IPS DF 6.9 (cell line): ENCODE measurements around the gene CSNK1D.
"Not testable (repeated sequence)": the region's sequence is repeated elsewhere in the genome, so short reads cannot be mapped to it uniquely, and the experiment has no call there.

Source experiments
- DNase-seq: peaks from one replicate; pipeline ENCODE4 v3.0.0-alpha.2; 2013; ENCODE audit warnings: low read depth, low spot score
- H3K27ac ChIP-seq: one replicate; pipeline ENCODE4 v1.5.1; 2013; ENCODE audit warnings: low read length, control low read depth
- H3K27me3 ChIP-seq: 2 replicates; pipeline ENCODE4 v1.6.1; 2013; ENCODE audit warnings: mild to moderate bottlenecking, low read length; ENCODE audit not compliant: control insufficient read depth, insufficient read depth
- H3K36me3 ChIP-seq: 2 replicates; pipeline ENCODE4 v1.6.1; 2013; ENCODE audit warnings: low read length; ENCODE audit not compliant: control insufficient read depth, insufficient read depth
- H3K4me1 ChIP-seq: 2 replicates; pipeline ENCODE4 v1.6.1; 2013; ENCODE audit warnings: low read length; ENCODE audit not compliant: control insufficient read depth, insufficient read depth
- H3K4me3 ChIP-seq: 2 replicates; pipeline ENCODE4 v1.5.1; 2013; ENCODE audit warnings: mild to moderate bottlenecking, low read length
- H3K9me3 ChIP-seq: 2 replicates; pipeline ENCODE4 v1.6.1; 2013; ENCODE audit warnings: low read length, inconsistent platforms; ENCODE audit not compliant: control insufficient read depth, insufficient read depth
- WGBS: extraction: QIAGEN DNeasy Blood & Tissue Kit; methylation state at CpG from one replicate; pipeline ENCODE4 v1.1.7; 2013; ENCODE audit warnings: mixed read lengths, missing lambda C conversion rate; ENCODE audit not compliant: insufficient read length, insufficient coverage; 5-methylcytosine and 5-hydroxymethylcytosine counted together

CSNK1D gene

GRCh38 chr17:82257473-82257872 lies 16.0 kb downstream of the CSNK1D start:
- Histone ChIP-seq H3K27ac (no peak overlapping the region), H3K4me3 (no peak overlapping the region), H3K9me3 (no peaks in the 10 kb centered on the region), H3K36me3 (peaks cover 46% of the 10 kb centered on the region), H3K27me3 (no peaks in the 10 kb centered on the region), H3K4me1 (no peaks in the 10 kb centered on the region)
- no CpG with 5 or more reads among the region's 10 CpGs for WGBS
- no peak for DNase-seq

- Histone ChIP-seq H3K36me3 (peaks cover 46% of the 10 kb centered on the region), H3K9me3 (no peaks in the 10 kb centered on the region), H3K27ac (no peak overlapping the region), H3K4me1 (no peaks in the 10 kb centered on the region), H3K4me3 (no peak overlapping the region), H3K27me3 (no peaks in the 10 kb centered on the region)
- no CpG with 5 or more reads among the region's 14 CpGs for WGBS
- no peak for DNase-seq
These were observed 17.1 kb downstream of the CSNK1D start for GRCh38 chr17:82256242-82256885.

- H3K9me3 ChIP-seq: no peaks in the 10 kb centered on the region
- no CpG with 5 or more reads among the region's 15 CpGs for WGBS
- H3K27me3 ChIP-seq: no peaks in the 10 kb centered on the region
- no peak for DNase-seq
- H3K27ac ChIP-seq: no peak overlapping the region
- peaks cover 47% of the 10 kb centered on the region for H3K36me3 ChIP-seq
- H3K4me3 ChIP-seq: no peak overlapping the region
- no peaks in the 10 kb centered on the region for H3K4me1 ChIP-seq
These were observed 18.0 kb downstream of the CSNK1D start for GRCh38 chr17:82255402-82255972.

GRCh38 chr17:82254746-82255145 lies 18.8 kb downstream of the CSNK1D start:
- H3K36me3 ChIP-seq: peaks cover 47% of the 10 kb centered on the region
- H3K4me1 ChIP-seq, H3K27ac ChIP-seq, DNase-seq, H3K4me3 ChIP-seq, H3K27me3 ChIP-seq, H3K9me3 ChIP-seq: not testable (repeated sequence)
- WGBS: no CpG with 5 or more reads among the region's 33 CpGs

GRCh38 chr17:82254096-82254495 lies 19.4 kb downstream of the CSNK1D start:
- H3K4me1 ChIP-seq, H3K9me3 ChIP-seq, DNase-seq, H3K27me3 ChIP-seq, H3K27ac ChIP-seq, H3K4me3 ChIP-seq: not testable (repeated sequence)
- WGBS: no CpG with 5 or more reads among the region's 39 CpGs
- H3K36me3 ChIP-seq: peaks cover 50% of the 10 kb centered on the region

GRCh38 chr17:82253179-82253544 lies 20.3 kb downstream of the CSNK1D start:
- H3K27ac ChIP-seq: no peak overlapping the region
- H3K9me3 ChIP-seq: no peaks in the 10 kb centered on the region
- H3K4me3 ChIP-seq: no peak overlapping the region
- DNase-seq: no peak
- H3K36me3 ChIP-seq: peaks cover 60% of the 10 kb centered on the region
- H3K4me1 ChIP-seq: no peaks in the 10 kb centered on the region
- no CpG with 5 or more reads among the region's 12 CpGs for WGBS
- no peaks in the 10 kb centered on the region for H3K27me3 ChIP-seq

- no peak for DNase-seq
- no peak overlapping the region for H3K4me3 ChIP-seq
- WGBS: no CpG with 5 or more reads among the region's 28 CpGs
- H3K4me1 ChIP-seq: no peaks in the 10 kb centered on the region
- peaks cover 62% of the 10 kb centered on the region for H3K36me3 ChIP-seq
- no peaks in the 10 kb centered on the region for H3K9me3 ChIP-seq
- no peaks in the 10 kb centered on the region for H3K27me3 ChIP-seq
- H3K27ac ChIP-seq: no peak overlapping the region
These were observed 20.9 kb downstream of the CSNK1D start for GRCh38 chr17:82252511-82253178.

GRCh38 chr17:82250868-82251500 lies 22.5 kb downstream of the CSNK1D start:
- DNase-seq: no peak
- H3K4me3 ChIP-seq: no peak overlapping the region
- peaks cover 75% of the 10 kb centered on the region for H3K36me3 ChIP-seq
- WGBS: no CpG with 5 or more reads among the region's 25 CpGs
- H3K27me3 ChIP-seq: no peaks in the 10 kb centered on the region
- H3K4me1 ChIP-seq: no peaks in the 10 kb centered on the region
- no peaks in the 10 kb centered on the region for H3K9me3 ChIP-seq
- no peak overlapping the region for H3K27ac ChIP-seq

GRCh38 chr17:82249896-82250581 lies 23.5 kb downstream of the CSNK1D start:
- H3K36me3 ChIP-seq: peaks cover 77% of the 10 kb centered on the region
- H3K27ac ChIP-seq: no peak overlapping the region
- H3K27me3 ChIP-seq: no peaks in the 10 kb centered on the region
- no peak overlapping the region for H3K4me3 ChIP-seq
- no peaks in the 10 kb centered on the region for H3K9me3 ChIP-seq
- H3K4me1 ChIP-seq: no peaks in the 10 kb centered on the region
- WGBS: no CpG with 5 or more reads among the region's 33 CpGs
- no peak for DNase-seq
